H1 (cell line): ENCODE results near the gene NRXN3.

Source experiments
- CBX5 ChIP-seq: fragments of 300-800, 300-1000 bp; sonication (generic); IDR thresholded peaks from 2 replicates; pipeline ENCODE4 v1.7.1; 2016; ENCODE audit warnings: antibody characterized with exemption, low read length, low read depth
- CBX8 ChIP-seq: fragments of 300-800, 300-1000 bp; sonication (generic); IDR thresholded peaks from 2 replicates; pipeline ENCODE4 v1.7.1; 2016; ENCODE audit warnings: low read depth, low read length, borderline replicate concordance
- CHD2 ChIP-seq: IDR thresholded peaks from 2 replicates; pipeline ENCODE4 v1.6.1; 2012; ENCODE audit warnings: low read length, improper control_type of control experiment
- EZH2 ChIP-seq: fragments of 200-600 bp; sonication (generic); IDR thresholded peaks from 2 replicates; pipeline ENCODE4 v1.7.1; 2012; ENCODE audit warnings: low read depth, mild to moderate bottlenecking, moderate library complexity, low read length, inconsistent platforms; ENCODE audit not compliant: severe bottlenecking
- HDAC2 ChIP-seq, 2 experiments: fragments of 300-600 bp in 1 of 2; sonication (generic) in 1 of 2; IDR thresholded peaks; 2 replicates each; pipeline ENCODE4 v1.6.1; 2011 to 2012; ENCODE audit warnings: low read depth in 2 of 2, low read length in 2 of 2, mild to moderate bottlenecking in 2 of 2, moderate library complexity in 2 of 2, borderline replicate concordance in 1 of 2, inconsistent platforms in 1 of 2
- HDAC6 ChIP-seq: IDR thresholded peaks from one replicate; pipeline ENCODE4 v1.7.1; 2012; ENCODE audit warnings: low read depth, mild to moderate bottlenecking, inconsistent platforms, low read length, moderate library complexity
- JUN ChIP-seq: IDR thresholded peaks from 2 replicates; pipeline ENCODE4 v1.6.1; 2011; ENCODE audit warnings: low read depth, mild to moderate bottlenecking, improper control_type of control experiment, low read length
- JUND ChIP-seq: IDR thresholded peaks from 2 replicates; pipeline ENCODE4 v1.6.1; 2011; ENCODE audit warnings: mild to moderate bottlenecking, improper control_type of control experiment, low read length
- POLR2A ChIP-seq, 2 experiments: IDR thresholded peaks; 1 replicate in 1 of 2; 2 replicates in 1 of 2; pipeline ENCODE4 v1.6.1; 2011; ENCODE audit warnings: low read depth in 2 of 2, low read length in 2 of 2, mild to moderate bottlenecking in 2 of 2; ENCODE audit errors: control extremely low read depth in 1 of 2
- POLR2AphosphoS5 ChIP-seq: IDR thresholded peaks from 2 replicates; pipeline ENCODE4 v1.6.1; 2011; ENCODE audit warnings: low read depth, low read length
- SIN3A ChIP-seq, 2 experiments: IDR thresholded peaks in 1 of 2; conservative IDR thresholded peaks in 1 of 2; 2 replicates each; pipeline ENCODE4 v1.6.1; 2011 to 2012; ENCODE audit warnings: low read length in 2 of 2, improper control_type of control experiment in 1 of 2, low read depth in 1 of 2, mild to moderate bottlenecking in 1 of 2
- TBP ChIP-seq: IDR thresholded peaks from 2 replicates; pipeline ENCODE4 v1.6.1; 2011; ENCODE audit warnings: low read depth, low read length, improper control_type of control experiment
- TCF12 ChIP-seq: IDR thresholded peaks from 2 replicates; pipeline ENCODE4 v1.6.1; 2011; ENCODE audit warnings: low read depth, mild to moderate bottlenecking, low read length
- TF ChIP-seq, protein P1 (sequence below), 3 experiments: IDR thresholded peaks; 1 replicate in 2 of 3; 2 replicates in 1 of 3; pipeline versions ENCODE4 v1.5.1 to v1.6.1; 2011; ENCODE audit warnings: low read length in 3 of 3, mild to moderate bottlenecking in 3 of 3, inconsistent platforms in 2 of 3, low read depth in 1 of 3, moderate library complexity in 1 of 3; ENCODE audit not compliant: insufficient read depth in 1 of 3; ENCODE audit errors: control extremely low read depth in 1 of 3

DNA sequence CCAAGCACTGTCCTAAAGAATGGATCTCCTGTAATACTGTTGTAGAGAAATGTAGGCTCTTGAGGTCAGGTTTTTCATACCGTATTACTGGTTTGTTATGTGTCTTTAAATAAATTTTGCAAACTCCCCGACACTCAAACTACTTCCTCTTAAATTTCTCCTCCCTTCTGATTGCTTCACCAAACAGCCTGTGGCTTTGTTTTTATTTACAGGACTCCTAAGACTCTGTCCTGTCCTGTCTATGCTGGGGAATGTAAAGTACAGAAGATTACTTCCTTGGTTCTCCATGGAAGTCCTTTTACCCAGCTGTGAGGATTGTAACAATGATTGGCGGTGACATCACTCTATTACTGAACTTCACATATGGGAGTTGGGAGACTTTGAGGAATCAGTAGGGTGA is 1167.6 kb downstream of the NRXN3 start:
- no peak for TF ChIP-seq HDAC6
- no peak for TF ChIP-seq POLR2AphosphoS5
- no peak for TF ChIP-seq EZH2
- TF ChIP-seq TCF12: no peak
- TF ChIP-seq HDAC2 (IDR thresholded peaks at IDR 0.05; ENCODE audit: borderline replicate concordance in 1 of 2, low read depth in 2 of 2, low read length in 2 of 2): no peak
- no peak for TF ChIP-seq CBX5
- TF ChIP-seq, protein P1, sequence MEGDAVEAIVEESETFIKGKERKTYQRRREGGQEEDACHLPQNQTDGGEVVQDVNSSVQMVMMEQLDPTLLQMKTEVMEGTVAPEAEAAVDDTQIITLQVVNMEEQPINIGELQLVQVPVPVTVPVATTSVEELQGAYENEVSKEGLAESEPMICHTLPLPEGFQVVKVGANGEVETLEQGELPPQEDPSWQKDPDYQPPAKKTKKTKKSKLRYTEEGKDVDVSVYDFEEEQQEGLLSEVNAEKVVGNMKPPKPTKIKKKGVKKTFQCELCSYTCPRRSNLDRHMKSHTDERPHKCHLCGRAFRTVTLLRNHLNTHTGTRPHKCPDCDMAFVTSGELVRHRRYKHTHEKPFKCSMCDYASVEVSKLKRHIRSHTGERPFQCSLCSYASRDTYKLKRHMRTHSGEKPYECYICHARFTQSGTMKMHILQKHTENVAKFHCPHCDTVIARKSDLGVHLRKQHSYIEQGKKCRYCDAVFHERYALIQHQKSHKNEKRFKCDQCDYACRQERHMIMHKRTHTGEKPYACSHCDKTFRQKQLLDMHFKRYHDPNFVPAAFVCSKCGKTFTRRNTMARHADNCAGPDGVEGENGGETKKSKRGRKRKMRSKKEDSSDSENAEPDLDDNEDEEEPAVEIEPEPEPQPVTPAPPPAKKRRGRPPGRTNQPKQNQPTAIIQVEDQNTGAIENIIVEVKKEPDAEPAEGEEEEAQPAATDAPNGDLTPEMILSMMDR (IDR thresholded peaks at IDR 0.05; ENCODE audit: control extremely low read depth in 1 of 3, insufficient read depth in 1 of 3, low read depth in 1 of 3, low read length in 3 of 3): no peak
- TF ChIP-seq JUN: no peak
- TF ChIP-seq CBX8: no peak
- TF ChIP-seq POLR2A (IDR thresholded peaks at IDR 0.05; ENCODE audit: control extremely low read depth in 1 of 2, low read depth in 2 of 2, low read length in 2 of 2): no peak
- no peak for TF ChIP-seq SIN3A (conservative IDR thresholded peaks at IDR 0.05 in 1 of 2, IDR thresholded peaks at IDR 0.05 in 1 of 2; ENCODE audit: low read depth in 1 of 2, low read length in 2 of 2)
- TF ChIP-seq JUND: no peak
- TF ChIP-seq CHD2: no peak
- TF ChIP-seq TBP: no peak
